Activated B cell treated with CpG ODN at 0.5 μM for 24 hours (primary cell): ENCODE data around the gene CNN2. TPM values are rescaled to one million over a fixed set of nuclear protein-coding genes. Genes with fewer than 3 reads are reported as not detected.

ENCODE experiments used
- ATAC-seq: fragments of 200-7000 bp; cut with Tn5 transposase; one replicate; pipeline ENCODE4 v1.10.0; 2021; ENCODE audit warnings: low read depth, mild to moderate bottlenecking, moderate library complexity
- CTCF ChIA-PET: fragments of 350-600 bp; sonication (Branson Sonifier 250); formaldehyde crosslinking; loops from one replicate; lab custom pipeline; 2021; ENCODE audit warnings: antibody characterized with exemption; lab: Charles Lee
- POLR2A ChIA-PET: fragments of 350-600 bp; sonication (Branson Sonifier 250); formaldehyde crosslinking; loops from one replicate; lab custom pipeline; 2021; ENCODE audit warnings: antibody characterized with exemption; lab: Charles Lee
- DNase-seq: peaks from one replicate; pipeline ENCODE4 v3.0.0; 2022
- H3K27ac Mint-ChIP-seq: one replicate; pipeline ENCODE4 v1.8.0; 2020; ENCODE audit warnings: mixed read lengths
- H3K27me3 Mint-ChIP-seq: one replicate; pipeline ENCODE4 v1.8.0; 2021; ENCODE audit warnings: mixed read lengths
- H3K36me3 Mint-ChIP-seq: one replicate; pipeline ENCODE4 v1.8.0; 2021; ENCODE audit warnings: low read depth, mixed read lengths
- H3K4me1 Mint-ChIP-seq: one replicate; pipeline ENCODE4 v1.8.0; 2021; ENCODE audit warnings: mixed read lengths
- H3K4me3 Mint-ChIP-seq: one replicate; pipeline ENCODE4 v1.8.0; 2020; ENCODE audit warnings: mild to moderate bottlenecking, mixed read lengths
- H3K9me3 Mint-ChIP-seq: one replicate; pipeline ENCODE4 v1.8.0; 2020; ENCODE audit warnings: mixed read lengths
- CTCF ChIP-seq: fragments of 200-600 bp; IDR thresholded peaks from one replicate; pipeline ENCODE4 v1.8.0; 2022; ENCODE audit warnings: antibody characterized with exemption, mild to moderate bottlenecking
- intact Hi-C: fragments of 100-400 bp; cut with micrococcal nuclease; formaldehyde crosslinking; loops from one replicate; pipeline ENCODE4 v1.15.1; 2024
- total RNA-seq: library from RNA; stranded (reverse); gene quantifications from 2 replicates; pipeline ENCODE4 v1.2.3, GENCODE V29; 2022

The CNN2 gene
- total RNA-seq, 1 donor from 2014 or later, result 352 TPM

DNA sequence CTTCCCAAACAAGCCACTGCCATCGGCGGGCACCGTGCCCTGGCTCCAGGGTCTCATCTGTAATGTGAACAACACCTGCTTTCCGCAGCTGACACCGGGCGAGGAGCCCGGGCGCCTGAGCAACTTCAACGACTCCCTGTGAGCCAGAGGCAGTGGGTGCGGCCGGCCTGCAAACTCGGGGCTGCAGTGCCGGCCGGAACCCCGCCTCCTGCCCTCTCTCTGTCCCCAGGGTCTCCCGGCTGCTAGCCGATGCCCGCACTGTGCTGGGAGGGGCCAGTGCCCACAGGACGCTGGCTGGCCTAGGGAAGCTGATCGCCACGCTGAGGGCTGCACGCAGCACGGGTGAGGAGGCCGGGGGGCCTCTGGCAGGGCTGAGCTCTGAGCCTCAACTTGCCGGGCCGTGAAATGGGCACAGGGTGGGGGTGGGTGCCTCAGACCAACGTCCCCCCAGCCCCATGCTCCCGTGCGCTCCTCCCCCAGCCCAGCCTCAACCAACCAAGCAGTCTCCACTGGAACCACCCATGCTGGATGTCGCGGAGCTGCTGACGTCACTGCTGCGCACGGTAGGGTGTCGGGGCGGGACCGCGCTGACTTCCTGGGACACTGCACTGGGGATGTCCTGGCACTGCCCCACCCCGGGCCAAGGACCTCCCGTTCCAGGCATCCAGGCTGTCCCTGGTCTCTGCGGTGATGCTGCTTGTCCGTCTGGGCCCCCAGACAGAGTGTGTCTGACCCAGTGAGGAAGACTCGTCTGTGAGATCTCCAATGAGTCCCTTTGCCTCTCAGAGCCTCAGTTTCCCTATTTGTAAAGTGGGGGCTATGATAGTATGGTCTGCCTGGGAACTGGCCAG is 15.7 kb downstream of the CNN2 start:
- Mint-ChIP-seq H3K9me3 (no peaks in the 10 kb centered on the region), H3K27me3 (no peaks in the 10 kb centered on the region), H3K4me3 (peak overlapping the region; percentile 98), H3K4me1 (peaks cover 47% of the 10 kb centered on the region), H3K27ac (no peak overlapping the region), H3K36me3 (peaks cover 42% of the 10 kb centered on the region)
- TF ChIP-seq CTCF, result no peak
- CTCF ChIA-PET, result no interaction called here
- ATAC-seq (no peak), DNase-seq (no peak)
- POLR2A ChIA-PET, result interaction anchor here (0.5 to 9.9 kb wide), 9 partner anchors 14 to 1238 kb away, joined by 3 to 365 read pairs (median 9); partner anchors contain the start of genes ARHGAP45, CNN2, RNU6-2 and TMEM259
- intact Hi-C loops, result loop anchor here (1.0 to 2.0 kb wide), 3 partner anchors 15 to 21 kb away; partner anchors contain the start of genes CNN2, RNU6-2 and TMEM259

DNA sequence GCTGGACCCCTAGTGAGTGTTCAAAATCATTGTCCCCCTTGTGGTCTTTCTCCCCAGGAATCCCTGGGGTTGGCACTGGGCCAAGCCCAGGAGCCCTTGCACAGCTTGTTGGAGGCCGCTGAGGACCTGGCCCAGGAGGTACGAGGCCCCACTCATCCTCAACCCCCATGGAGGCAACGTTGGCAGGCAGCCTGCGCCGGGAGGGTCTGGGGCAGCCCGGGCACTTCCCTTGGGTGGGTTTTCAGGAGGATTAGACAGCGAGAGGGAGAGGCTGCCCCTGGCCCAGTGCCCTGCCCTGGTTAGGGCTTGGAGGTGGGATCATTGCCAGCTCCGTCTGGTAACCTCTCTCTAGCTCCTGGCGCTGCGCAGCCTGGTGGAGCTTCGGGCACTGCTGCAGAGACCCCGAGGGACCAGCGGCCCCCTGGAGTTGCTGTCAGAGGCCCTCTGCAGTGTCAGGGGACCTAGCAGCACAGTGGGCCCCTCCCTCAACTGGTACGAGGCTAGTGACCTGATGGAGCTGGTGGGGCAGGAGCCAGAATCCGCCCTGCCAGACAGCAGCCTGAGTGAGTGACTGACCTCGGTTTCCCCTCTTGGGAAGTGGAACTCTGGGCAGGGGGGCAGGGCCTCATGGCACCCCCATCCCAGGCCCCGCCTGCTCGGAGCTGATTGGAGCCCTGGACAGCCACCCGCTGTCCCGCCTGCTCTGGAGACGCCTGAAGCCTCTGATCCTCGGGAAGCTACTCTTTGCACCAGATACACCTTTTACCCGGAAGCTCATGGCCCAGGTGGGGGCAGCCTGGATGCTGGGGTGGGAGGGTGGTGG is 16.5 kb downstream of the CNN2 start:
- intact Hi-C loops, result no loop called here
- H3K36me3 Mint-ChIP-seq, result peaks cover 37% of the 10 kb centered on the region

GRCh38 chr19:1045247-1045603 is 18.8 kb downstream of the CNN2 start:
- Mint-ChIP-seq H3K27ac (no peak overlapping the region), H3K36me3 (peaks cover 34% of the 10 kb centered on the region), H3K4me1 (peaks cover 18% of the 10 kb centered on the region), H3K9me3 (no peaks in the 10 kb centered on the region), H3K27me3 (no peaks in the 10 kb centered on the region), H3K4me3 (no peak overlapping the region)
- DNase-seq, result peak; percentile 45
- ChIA-PET CTCF (no interaction called here), POLR2A (interaction anchor here (0.6 kb wide), 1 partner anchor 32 kb away, joined by 8 read pairs; no protein-coding TSS in a partner anchor)
- intact Hi-C loops, result no loop called here
- ATAC-seq, result peak; percentile 43
- TF ChIP-seq CTCF, result no peak

More for the DNA sequence above, 16.5 kb downstream of the CNN2 start:
- no peak for ATAC-seq
- Mint-ChIP-seq H3K4me1 (peaks cover 40% of the 10 kb centered on the region), H3K27me3 (no peaks in the 10 kb centered on the region), H3K9me3 (no peaks in the 10 kb centered on the region), H3K27ac (no peak overlapping the region), H3K4me3 (no peak overlapping the region)
- no peak for TF ChIP-seq CTCF
- no peak for DNase-seq
- POLR2A ChIA-PET, result interaction anchor here (1.2 to 9.9 kb wide), 3 partner anchors 17 to 32 kb away, joined by 9 to 365 read pairs (median 140); partner anchors contain the start of genes ARHGAP45, CNN2, RNU6-2 and TMEM259
- CTCF ChIA-PET, result no interaction called here

GRCh38 chr19:1046117-1046626 is 19.8 kb downstream of the CNN2 start:
- Mint-ChIP-seq H3K4me1 (peaks cover 13% of the 10 kb centered on the region), H3K27ac (no peak overlapping the region), H3K4me3 (no peak overlapping the region), H3K36me3 (peaks cover 34% of the 10 kb centered on the region), H3K9me3 (no peaks in the 10 kb centered on the region), H3K27me3 (no peaks in the 10 kb centered on the region)
- intact Hi-C loops, result no loop called here
- CTCF ChIA-PET, result no interaction called here
- POLR2A ChIA-PET, result no interaction called here
- TF ChIP-seq CTCF, result no peak
- DNase-seq (no peak), ATAC-seq (no peak)
